SU-DHL-6 (cell line): Measurements from ENCODE around the gene APLN.

ENCODE experiments used
- EZH2phosphoT487 ChIP-seq: fragments of 200-600 bp; sonication (generic), shearing (Covaris generic); conservative IDR thresholded peaks from 2 replicates; pipeline ENCODE4 v1.6.1; 2018; ENCODE audit warnings: mild to moderate bottlenecking, antibody characterized with exemption, low read length, moderate library complexity, mixed read lengths
- TF ChIP-seq, protein P1 (sequence below): fragments of 200-600 bp; sonication (generic); IDR thresholded peaks from one replicate; pipeline ENCODE4 v1.5.1; 2017; ENCODE audit warnings: antibody characterized with exemption, mild to moderate bottlenecking, low read length, moderate library complexity; ENCODE audit not compliant: insufficient read depth, poor library complexity, severe bottlenecking

DNA sequence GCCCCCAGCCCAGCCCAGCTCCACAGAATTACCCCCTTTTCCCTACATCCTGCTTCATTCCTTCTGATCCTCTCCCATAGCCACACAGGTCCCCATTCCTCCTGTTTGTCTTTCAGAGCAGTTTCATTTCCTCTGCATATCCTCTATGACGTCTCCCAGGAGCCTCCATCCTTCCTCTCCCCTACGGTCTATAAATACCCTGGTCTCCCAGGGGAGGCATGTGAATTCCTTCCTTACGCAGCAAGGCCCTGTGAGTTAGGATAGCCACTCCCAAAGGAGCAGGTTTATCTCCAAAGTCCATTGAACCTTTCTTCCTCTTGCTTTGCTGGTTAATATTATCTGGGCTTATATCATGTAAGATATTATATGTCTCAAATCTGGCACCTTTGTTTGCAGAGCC is 8.4 kb upstream of the APLN start:
- TF ChIP-seq, protein P1, sequence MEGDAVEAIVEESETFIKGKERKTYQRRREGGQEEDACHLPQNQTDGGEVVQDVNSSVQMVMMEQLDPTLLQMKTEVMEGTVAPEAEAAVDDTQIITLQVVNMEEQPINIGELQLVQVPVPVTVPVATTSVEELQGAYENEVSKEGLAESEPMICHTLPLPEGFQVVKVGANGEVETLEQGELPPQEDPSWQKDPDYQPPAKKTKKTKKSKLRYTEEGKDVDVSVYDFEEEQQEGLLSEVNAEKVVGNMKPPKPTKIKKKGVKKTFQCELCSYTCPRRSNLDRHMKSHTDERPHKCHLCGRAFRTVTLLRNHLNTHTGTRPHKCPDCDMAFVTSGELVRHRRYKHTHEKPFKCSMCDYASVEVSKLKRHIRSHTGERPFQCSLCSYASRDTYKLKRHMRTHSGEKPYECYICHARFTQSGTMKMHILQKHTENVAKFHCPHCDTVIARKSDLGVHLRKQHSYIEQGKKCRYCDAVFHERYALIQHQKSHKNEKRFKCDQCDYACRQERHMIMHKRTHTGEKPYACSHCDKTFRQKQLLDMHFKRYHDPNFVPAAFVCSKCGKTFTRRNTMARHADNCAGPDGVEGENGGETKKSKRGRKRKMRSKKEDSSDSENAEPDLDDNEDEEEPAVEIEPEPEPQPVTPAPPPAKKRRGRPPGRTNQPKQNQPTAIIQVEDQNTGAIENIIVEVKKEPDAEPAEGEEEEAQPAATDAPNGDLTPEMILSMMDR: no peak
- TF ChIP-seq EZH2phosphoT487: no peak
